IPS-20b (cell line): ENCODE results near the gene MORF4L2.

ENCODE experiments used
- H3K27ac ChIP-seq: one replicate; pipeline ENCODE4 v1.5.1; 2013; ENCODE audit warnings: low read length
- H3K27me3 ChIP-seq: 2 replicates; pipeline ENCODE4 v1.6.1; 2013; ENCODE audit warnings: mild to moderate bottlenecking, low read length, inconsistent platforms; ENCODE audit not compliant: insufficient read depth
- H3K36me3 ChIP-seq: 2 replicates; pipeline ENCODE4 v1.6.1; 2013; ENCODE audit warnings: low read depth, mild to moderate bottlenecking, inconsistent platforms, low read length, moderate library complexity; ENCODE audit not compliant: insufficient read depth
- H3K4me1 ChIP-seq: 2 replicates; pipeline ENCODE4 v1.6.1; 2013; ENCODE audit warnings: mild to moderate bottlenecking, control low read depth, inconsistent platforms, low read length, moderate library complexity; ENCODE audit not compliant: insufficient read depth
- H3K4me3 ChIP-seq: 2 replicates; pipeline ENCODE4 v1.5.1; 2013; ENCODE audit warnings: mild to moderate bottlenecking, low read length, inconsistent platforms
- H3K9ac ChIP-seq: 2 replicates; pipeline ENCODE4 v1.6.1; 2013; ENCODE audit warnings: low read depth, mild to moderate bottlenecking, inconsistent platforms, low read length, moderate library complexity
- H3K9me3 ChIP-seq: 2 replicates; pipeline ENCODE4 v1.6.1; 2013; ENCODE audit warnings: mild to moderate bottlenecking, low read depth, low read length, inconsistent platforms; ENCODE audit not compliant: insufficient read depth

Gene MORF4L2

DNA sequence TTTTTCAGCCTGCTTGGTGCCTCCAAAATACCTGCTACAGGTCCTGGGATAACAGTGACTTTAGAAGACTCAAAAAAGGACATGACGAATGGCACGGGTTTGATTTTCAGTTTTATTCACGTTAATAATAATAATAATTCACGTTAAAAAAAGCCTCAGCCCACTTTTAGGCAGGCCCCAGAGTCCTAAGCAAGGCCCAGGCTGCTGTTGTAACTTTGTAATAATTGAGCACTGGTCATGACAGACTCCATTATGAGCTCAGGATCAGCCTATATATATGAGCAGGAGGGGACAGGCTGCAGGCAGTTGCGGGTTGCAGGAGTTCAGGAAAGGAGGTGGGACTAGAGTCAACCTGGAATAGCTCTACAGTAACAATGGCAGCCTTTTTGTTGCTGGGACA is 24.1 kb upstream of the MORF4L2 start, which contains the start of gene TMEM31:
Gene TMEM31 (plus strand): TSS at position 301 of the 400 bp plus-strand sequence. CDS start 1,350 bp downstream, outside the sequence.
- peak within 1 kb of the TSS; percentile 4; the same call in 1 of the 2 replicates for H3K9ac ChIP-seq
- no peak within 1 kb of the TSS for H3K4me3 ChIP-seq
- H3K27ac ChIP-seq = no peak within 1 kb of the TSS
- no peaks in the 10 kb centered on the region for H3K9me3 ChIP-seq
- H3K4me1 ChIP-seq = no peaks in the 10 kb centered on the region; the same call in 1 of the 2 replicates
- no peaks in the 10 kb centered on the region for H3K36me3 ChIP-seq
- H3K27me3 ChIP-seq = no peaks in the 10 kb centered on the region

DNA sequence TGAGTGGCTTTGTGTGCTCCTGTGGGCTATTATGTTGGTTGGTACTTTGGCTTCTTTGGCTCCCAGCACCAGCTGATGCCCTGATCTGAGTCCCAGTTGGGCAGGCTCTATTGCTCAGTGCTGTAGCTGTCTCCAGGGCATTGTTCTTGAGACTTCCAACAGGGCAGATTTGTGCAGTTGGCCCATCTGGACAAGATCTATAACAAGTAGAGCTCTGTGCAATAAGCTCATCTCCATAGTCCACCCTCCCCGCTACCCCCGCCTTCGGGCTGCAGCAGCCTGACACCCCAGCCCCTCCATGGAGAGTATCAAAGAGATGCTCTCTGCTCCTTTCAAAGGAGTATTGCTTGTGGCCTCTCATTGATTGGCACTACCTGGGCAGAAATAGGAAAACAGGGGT is 18.4 kb upstream of the MORF4L2 start:
- Histone ChIP-seq H3K9me3 (no peaks in the 10 kb centered on the region), H3K4me1 (no peaks in the 10 kb centered on the region), H3K27ac (no peak overlapping the region), H3K4me3 (no peak overlapping the region), H3K27me3 (no peaks in the 10 kb centered on the region), H3K36me3 (no peaks in the 10 kb centered on the region), H3K9ac (no peak overlapping the region)

DNA sequence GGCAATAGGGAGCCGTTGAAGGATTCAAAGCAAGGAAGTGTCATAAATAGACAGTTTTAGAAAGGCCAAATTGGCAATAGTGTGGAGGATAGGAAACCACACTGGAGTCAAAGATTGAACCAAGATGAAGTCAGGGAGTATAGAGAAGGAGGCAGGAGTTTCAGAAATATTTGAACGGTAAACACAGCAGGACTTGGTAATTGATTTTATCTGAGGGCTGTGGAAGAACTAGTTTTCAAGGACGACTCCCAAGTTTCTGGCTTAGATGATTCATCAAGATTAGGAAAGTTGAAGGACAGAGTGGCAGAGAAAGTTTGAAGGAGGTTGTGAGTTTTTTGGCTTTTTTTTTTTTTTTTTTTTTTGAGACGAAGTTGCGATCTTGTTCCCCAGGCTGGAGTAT is 12.7 kb upstream of the MORF4L2 start:
- no peaks in the 10 kb centered on the region for H3K27me3 ChIP-seq
- H3K4me1 ChIP-seq = no peaks in the 10 kb centered on the region
- no peaks in the 10 kb centered on the region for H3K36me3 ChIP-seq
- no peak overlapping the region for H3K9ac ChIP-seq
- no peak overlapping the region for H3K4me3 ChIP-seq
- H3K27ac ChIP-seq = no peak overlapping the region
- H3K9me3 ChIP-seq = no peaks in the 10 kb centered on the region

DNA sequence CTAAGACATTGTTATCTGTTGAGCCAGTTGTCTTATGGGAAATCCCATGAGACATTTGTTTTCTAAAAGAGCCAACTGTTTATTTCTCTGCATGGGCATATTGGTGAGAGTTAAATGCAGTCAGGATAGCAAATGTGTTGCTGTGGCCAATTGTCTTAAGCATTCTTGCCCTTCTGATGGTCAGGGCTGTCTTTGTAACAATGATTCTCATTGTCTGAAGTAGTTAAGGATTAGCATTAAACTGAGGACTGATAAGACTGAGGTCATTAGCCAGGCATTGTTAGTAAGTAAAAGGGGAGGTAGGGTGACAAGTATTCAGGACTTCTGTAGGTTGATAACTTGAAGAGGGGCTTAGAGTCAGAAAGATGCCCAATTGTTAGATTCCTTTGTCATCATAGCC is 11.2 kb upstream of the MORF4L2 start:
- Histone ChIP-seq H3K27ac (no peak overlapping the region), H3K4me1 (no peaks in the 10 kb centered on the region), H3K27me3 (no peaks in the 10 kb centered on the region), H3K9ac (no peak overlapping the region), H3K9me3 (no peaks in the 10 kb centered on the region), H3K4me3 (no peak overlapping the region), H3K36me3 (no peaks in the 10 kb centered on the region)

DNA sequence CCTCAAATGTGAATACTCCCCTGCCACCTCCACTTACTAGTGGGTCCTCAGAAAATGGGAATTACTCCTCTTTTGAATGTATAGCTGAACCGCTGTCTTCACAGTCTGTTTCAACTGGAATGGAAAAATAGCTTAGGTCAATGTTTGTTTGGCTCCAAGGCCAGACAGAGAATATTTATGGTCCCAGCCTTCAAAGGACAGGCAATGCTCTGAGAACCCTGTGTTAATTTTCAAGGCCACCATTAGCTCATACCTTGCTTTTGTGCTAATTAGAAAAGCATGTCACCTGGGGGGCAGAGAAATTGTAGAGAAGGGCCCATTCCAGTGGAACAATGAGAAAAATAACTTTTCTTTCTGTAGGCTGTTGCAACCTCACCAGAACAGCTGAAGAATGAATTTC is 4.6 kb upstream of the MORF4L2 start:
- no peak overlapping the region for H3K9ac ChIP-seq
- no peaks in the 10 kb centered on the region for H3K9me3 ChIP-seq
- H3K4me1 ChIP-seq = peaks cover 4% of the 10 kb centered on the region; the same call in 1 of the 2 replicates
- no peaks in the 10 kb centered on the region for H3K36me3 ChIP-seq
- no peak overlapping the region for H3K4me3 ChIP-seq
- no peaks in the 10 kb centered on the region for H3K27me3 ChIP-seq
- no peak overlapping the region for H3K27ac ChIP-seq

DNA sequence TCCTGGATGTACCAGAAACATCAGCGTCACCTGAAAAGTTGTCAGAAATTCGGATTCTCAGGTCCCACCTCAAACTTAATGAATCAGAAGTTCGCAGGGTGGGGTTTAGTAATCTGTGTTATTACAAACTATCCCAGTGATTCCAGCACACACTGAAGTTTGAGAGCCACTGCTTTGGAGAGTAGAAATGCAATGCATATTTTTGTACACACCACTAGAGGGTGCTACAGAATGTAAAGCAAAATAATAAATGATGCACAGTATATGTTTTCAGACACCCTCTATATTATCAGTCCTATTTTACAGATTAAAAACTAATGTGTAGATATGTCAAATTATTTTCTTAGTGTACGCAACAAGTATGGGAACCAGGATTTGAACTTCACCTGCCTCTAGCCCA is 2.4 kb upstream of the MORF4L2 start:
- Histone ChIP-seq H3K27me3 (no peaks in the 10 kb centered on the region), H3K27ac (no peak overlapping the region), H3K36me3 (peaks cover 13% of the 10 kb centered on the region), H3K9ac (peak overlapping the region; percentile 13; the same call in 1 of the 2 replicates), H3K9me3 (no peaks in the 10 kb centered on the region), H3K4me3 (no peak overlapping the region), H3K4me1 (peaks cover 4% of the 10 kb centered on the region; the same call in 1 of the 2 replicates)

DNA sequence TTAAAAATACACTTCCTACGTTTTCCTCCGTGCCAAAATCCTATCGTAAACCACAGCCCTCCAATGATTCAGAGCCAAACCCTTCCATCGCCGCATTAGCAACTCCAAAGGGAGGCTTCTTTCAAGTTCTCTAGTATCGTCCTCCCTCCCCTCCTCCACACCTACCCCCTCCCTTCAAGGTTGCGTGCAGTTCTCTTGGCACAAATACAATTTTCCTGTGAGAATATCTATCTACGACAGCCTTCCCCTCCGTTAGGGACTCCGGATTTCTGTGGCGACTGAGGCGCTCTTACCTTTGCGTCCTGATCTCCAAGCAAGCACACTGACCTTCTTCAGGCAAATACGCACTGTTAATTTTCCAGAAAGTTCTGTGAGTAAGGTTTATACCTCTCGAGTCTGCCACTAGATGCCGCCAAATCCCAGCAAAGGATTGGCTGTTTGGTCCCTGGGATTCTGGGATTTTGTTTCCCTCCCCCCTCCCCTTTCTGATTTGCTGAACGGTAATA is 1.2 kb upstream of the MORF4L2 start:
- Histone ChIP-seq H3K9me3 (no peaks in the 10 kb centered on the region), H3K27ac (peak overlapping the region; percentile 46), H3K27me3 (no peaks in the 10 kb centered on the region), H3K9ac (peak overlapping the region; percentile 82), H3K36me3 (peaks cover 24% of the 10 kb centered on the region), H3K4me3 (peak overlapping the region; percentile 91), H3K4me1 (peaks cover 4% of the 10 kb centered on the region; the same call in 1 of the 2 replicates)

DNA sequence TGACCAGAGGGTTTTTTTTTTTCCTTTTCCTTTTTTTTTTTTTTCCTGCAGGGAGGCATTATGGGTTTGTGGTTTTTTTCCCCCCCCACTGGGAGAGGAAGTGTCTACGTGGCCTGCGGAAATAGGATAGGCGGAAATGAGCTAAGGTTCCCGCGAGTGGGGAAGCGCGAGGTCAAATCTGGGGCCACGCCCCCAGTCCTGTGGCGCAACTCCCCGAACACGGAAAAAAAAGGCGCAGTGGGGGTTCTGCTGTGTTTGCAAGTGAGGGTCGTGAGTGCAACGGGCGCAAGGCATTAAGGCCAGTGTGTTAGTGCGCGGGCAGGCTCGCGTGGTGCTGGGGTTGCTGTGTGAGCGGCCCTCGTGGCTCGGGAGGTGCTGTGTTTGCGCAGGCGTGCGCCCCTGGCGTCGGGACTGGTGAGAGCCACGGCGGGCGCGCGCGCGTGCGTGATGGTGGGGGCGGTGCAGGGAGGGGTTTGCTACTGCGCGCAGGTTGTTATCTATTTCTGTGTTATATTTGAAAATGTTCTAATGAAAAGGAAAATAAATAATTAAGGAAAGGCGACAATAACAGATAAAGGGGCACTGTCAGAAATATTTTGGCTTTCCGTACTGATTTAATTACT is 685 bp upstream of the MORF4L2 start:
- peak overlapping the region; percentile 82 for H3K9ac ChIP-seq
- H3K27ac ChIP-seq = peak overlapping the region; percentile 46
- H3K4me3 ChIP-seq = peak overlapping the region; percentile 91
- peaks cover 30% of the 10 kb centered on the region for H3K36me3 ChIP-seq
- peaks cover 4% of the 10 kb centered on the region; the same call in 1 of the 2 replicates for H3K4me1 ChIP-seq
- H3K27me3 ChIP-seq = no peaks in the 10 kb centered on the region
- no peaks in the 10 kb centered on the region for H3K9me3 ChIP-seq

DNA sequence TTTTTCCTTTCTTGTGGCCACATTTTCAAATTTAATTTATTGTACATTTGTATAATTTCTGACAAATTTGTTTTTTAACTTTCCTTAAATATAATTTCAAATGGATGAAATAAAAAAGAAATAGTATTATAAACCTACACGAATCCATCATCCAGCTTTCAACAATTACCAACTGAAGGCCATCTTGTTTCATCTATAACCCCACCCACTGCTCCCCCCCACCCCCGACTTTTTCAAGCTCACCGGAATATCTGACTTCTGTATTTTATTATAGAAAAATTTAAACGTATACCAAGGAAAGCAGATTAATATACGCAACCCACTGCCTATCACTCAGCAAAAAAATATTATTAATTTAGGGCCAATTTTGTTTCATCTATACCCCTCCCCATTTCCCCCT is 1.1 kb downstream of the MORF4L2 start:
- Histone ChIP-seq H3K9ac (peak overlapping the region; percentile 99), H3K4me3 (peak overlapping the region; percentile 91), H3K27ac (peak overlapping the region; percentile 49), H3K27me3 (no peaks in the 10 kb centered on the region), H3K36me3 (peaks cover 48% of the 10 kb centered on the region), H3K4me1 (peaks cover 4% of the 10 kb centered on the region; the same call in 1 of the 2 replicates), H3K9me3 (no peaks in the 10 kb centered on the region)

DNA sequence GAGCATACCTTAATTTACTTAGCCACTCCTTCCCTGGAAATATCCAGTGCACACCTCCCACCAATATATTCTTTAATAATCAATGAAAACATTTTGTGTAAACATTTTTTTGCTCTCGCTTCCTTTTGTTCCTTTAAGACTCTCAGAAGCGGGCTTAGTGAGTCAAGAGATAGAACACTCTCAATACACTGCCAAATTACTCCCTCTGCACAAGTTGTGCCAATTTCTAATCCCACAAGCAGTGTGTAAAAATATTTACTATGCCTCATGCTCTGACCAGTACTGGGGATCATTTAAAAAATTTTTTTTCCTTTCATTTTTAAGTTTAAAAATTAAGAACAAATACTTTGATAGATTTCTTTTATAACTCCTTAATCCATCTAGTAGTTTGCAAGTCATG is 5.1 kb downstream of the MORF4L2 start:
- H3K4me1 ChIP-seq = no peaks in the 10 kb centered on the region
- no peak overlapping the region for H3K4me3 ChIP-seq
- H3K9me3 ChIP-seq = no peaks in the 10 kb centered on the region
- H3K9ac ChIP-seq = no peak overlapping the region
- no peaks in the 10 kb centered on the region for H3K27me3 ChIP-seq
- no peak overlapping the region for H3K27ac ChIP-seq
- H3K36me3 ChIP-seq = peaks cover 87% of the 10 kb centered on the region

DNA sequence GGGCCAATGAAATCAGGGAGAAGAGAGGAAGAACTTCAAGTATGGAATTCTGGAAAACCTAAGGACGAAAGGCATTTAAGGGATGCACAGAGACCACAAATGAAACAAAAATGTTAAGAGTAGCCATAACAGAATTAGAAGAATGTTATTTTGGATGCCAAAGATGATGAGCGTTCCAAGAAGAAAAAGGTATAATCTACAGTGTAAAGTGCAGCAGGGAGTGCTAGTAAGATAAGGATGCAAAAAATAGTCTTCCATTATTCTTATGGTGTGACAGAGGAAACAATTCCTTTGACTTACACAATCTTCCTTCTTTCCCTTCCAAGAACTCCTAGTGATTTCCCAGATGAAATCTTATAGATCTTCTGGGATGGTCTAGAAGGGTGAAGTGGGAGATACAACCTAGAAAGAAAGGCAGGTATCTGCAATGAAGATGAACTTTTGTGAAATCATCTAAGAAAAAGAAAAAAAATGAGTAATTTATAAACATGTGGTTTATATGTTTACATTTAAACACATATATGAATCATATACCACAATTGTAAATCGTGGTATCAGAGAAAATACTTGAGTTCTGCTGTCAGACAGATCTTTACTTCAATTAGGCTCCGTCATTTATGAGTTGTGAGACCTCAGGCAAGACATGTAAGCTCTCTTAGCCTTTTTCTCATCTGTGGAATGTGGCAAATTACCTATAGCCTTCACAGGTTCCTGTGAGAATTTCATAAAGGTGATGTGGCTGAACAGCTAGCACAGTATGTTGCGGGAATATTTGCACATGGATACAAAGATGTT is 8.1 kb downstream of the MORF4L2 start:
- peaks cover 84% of the 10 kb centered on the region for H3K36me3 ChIP-seq
- no peak overlapping the region for H3K9ac ChIP-seq
- H3K9me3 ChIP-seq = no peaks in the 10 kb centered on the region
- no peak overlapping the region for H3K27ac ChIP-seq
- H3K27me3 ChIP-seq = no peaks in the 10 kb centered on the region
- no peaks in the 10 kb centered on the region for H3K4me1 ChIP-seq
- no peak overlapping the region for H3K4me3 ChIP-seq
